ENCODE data around the gene SPEG. TPM values are rescaled to one million over a fixed set of nuclear protein-coding genes. Genes with fewer than 3 reads are reported as not detected.
A peak's percentile ranks its signal among the peaks of the same experiment; 100 is the strongest.

The SPEG gene
- total RNA-seq, 1 experiment from 2014 or later, result 56.6 TPM

DNA sequence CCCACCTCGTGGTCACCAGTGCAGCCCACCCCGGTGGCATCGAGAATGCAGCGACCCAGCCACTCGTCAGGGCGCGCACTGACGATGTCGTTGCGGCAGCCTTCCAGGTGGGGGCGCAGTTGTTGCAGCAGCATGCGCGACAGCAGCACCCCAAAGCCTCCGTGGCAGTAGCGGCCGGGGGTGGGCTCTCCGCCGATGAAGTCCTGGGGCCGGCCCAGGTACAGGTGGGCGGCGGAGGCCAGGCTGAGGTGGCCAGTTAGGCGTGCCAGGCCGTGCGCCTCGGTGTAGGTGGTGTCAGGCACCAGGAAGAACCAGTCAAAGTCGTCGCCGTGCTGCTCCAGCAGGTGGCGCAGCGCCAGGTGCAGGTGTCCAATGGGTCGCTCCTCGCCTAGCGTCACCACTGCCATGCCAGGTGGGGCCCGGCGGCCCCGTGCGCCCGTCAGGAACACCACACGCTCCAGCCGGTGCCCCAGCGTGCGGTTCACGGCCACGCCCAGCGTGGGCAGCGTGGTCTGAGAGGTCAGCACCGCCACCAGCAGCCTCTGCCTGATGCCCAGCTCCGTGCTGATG lies 107.1 kb downstream of the SPEG start:
- no TSS peak for BruUV-seq (replicated peaks)
- TF ChIP-seq SRF (IDR thresholded peaks at IDR 0.05; ENCODE audit: low read depth) (no peak), RAD21 (IDR thresholded peaks at IDR 0.05; ENCODE audit: low read depth) (no peak), POLR2AphosphoS5 (IDR thresholded peaks at IDR 0.05; ENCODE audit: low read depth, low read length) (peak; percentile 60; the same call in 1 of the 2 replicates), TCF7L2 (IDR thresholded peaks at IDR 0.05; ENCODE audit: borderline replicate concordance, extremely low read depth, insufficient read depth, insufficient read length) (no peak), YY1 (IDR thresholded peaks at IDR 0.05; ENCODE audit: extremely low read depth, insufficient replicate concordance, low read depth, low read length) (peak; percentile 14)
- TF ChIP-seq, protein P1, sequence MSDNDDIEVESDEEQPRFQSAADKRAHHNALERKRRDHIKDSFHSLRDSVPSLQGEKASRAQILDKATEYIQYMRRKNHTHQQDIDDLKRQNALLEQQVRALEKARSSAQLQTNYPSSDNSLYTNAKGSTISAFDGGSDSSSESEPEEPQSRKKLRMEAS (IDR thresholded peaks at IDR 0.05), result no peak
- TF ChIP-seq, protein P2, sequence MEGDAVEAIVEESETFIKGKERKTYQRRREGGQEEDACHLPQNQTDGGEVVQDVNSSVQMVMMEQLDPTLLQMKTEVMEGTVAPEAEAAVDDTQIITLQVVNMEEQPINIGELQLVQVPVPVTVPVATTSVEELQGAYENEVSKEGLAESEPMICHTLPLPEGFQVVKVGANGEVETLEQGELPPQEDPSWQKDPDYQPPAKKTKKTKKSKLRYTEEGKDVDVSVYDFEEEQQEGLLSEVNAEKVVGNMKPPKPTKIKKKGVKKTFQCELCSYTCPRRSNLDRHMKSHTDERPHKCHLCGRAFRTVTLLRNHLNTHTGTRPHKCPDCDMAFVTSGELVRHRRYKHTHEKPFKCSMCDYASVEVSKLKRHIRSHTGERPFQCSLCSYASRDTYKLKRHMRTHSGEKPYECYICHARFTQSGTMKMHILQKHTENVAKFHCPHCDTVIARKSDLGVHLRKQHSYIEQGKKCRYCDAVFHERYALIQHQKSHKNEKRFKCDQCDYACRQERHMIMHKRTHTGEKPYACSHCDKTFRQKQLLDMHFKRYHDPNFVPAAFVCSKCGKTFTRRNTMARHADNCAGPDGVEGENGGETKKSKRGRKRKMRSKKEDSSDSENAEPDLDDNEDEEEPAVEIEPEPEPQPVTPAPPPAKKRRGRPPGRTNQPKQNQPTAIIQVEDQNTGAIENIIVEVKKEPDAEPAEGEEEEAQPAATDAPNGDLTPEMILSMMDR (IDR thresholded peaks at IDR 0.05 in 2 of 3, conservative IDR thresholded peaks at IDR 0.05 in 1 of 3; ENCODE audit: borderline replicate concordance in 1 of 3, insufficient read depth in 1 of 3, low read depth in 2 of 3, low read length in 2 of 3), result peak in 2 of 3 experiments; percentile 90 to 100; a peak in 4 of 6 replicates
- Histone ChIP-seq H3K4me3 (replicated peaks in 1 of 2; ENCODE audit: low read depth in 1 of 2, low read length in 2 of 2) (peak overlapping the region; percentile 75 to 99), H3K9me2 (ENCODE audit: insufficient read depth) (no peaks in the 10 kb centered on the region), H3K27me3 (ENCODE audit: insufficient read depth, low read length) (no peaks in the 10 kb centered on the region), H3K9ac (ENCODE audit: low read length) (peak overlapping the region; percentile 95), H2AFZ (ENCODE audit: low read depth, low read length, poor library complexity, severe bottlenecking) (no peak overlapping the region), H3K4me2 (ENCODE audit: low read length) (peak overlapping the region; percentile 98), H3K27ac (ENCODE audit: low read depth, low read length) (peak overlapping the region; percentile 97), H3K79me2 (ENCODE audit: insufficient read depth, low read length) (peaks cover 49% of the 10 kb centered on the region), H3K9me3 (ENCODE audit: control insufficient read depth in 1 of 2, insufficient read depth in 1 of 2, low read depth in 1 of 2, low read length in 2 of 2) (no peaks in the 10 kb centered on the region), H3K4me1 (ENCODE audit: control insufficient read depth in 1 of 2, insufficient read depth in 2 of 2, low read length in 2 of 2) (peaks cover 19 to 68% of the 10 kb centered on the region in 2 experiments), H3K36me3 (ENCODE audit: control insufficient read depth in 1 of 2, insufficient read depth in 2 of 2, low read length in 2 of 2) (peaks cover 2 to 28% of the 10 kb centered on the region in 2 experiments; a peak in 3 of 4 replicates), H4K20me1 (ENCODE audit: insufficient read depth) (peaks cover 6% of the 10 kb centered on the region; the same call in 1 of the 2 replicates)
- DNase-seq (ENCODE audit: low read depth, low spot score) (peak; percentile 92), ATAC-seq (peak; percentile 52)
- intact Hi-C loops (cut with micrococcal nuclease), result loop anchor here (1.0 to 5.0 kb wide), 5 partner anchors 57 to 479 kb away; partner anchors contain the start of genes IHH and SLC4A3
- ChIA-PET CTCF (interaction anchor here (0.7 to 3.0 kb wide), 10 partner anchors 12 to 153 kb away, joined by 3 to 15 read pairs (median 4); partner anchors contain the start of genes GMPPA and STK11IP), POLR2A (no interaction called here), RAD21 (ENCODE audit: low non-redundant PET in 1 of 2, low total read pairs in 2 of 2, uncharacterized antibody in 2 of 2, unreplicated experiment in 2 of 2) (interaction anchor here in 1 of 2 experiments (1.5 kb wide), 1 partner anchor 56 kb away, joined by 3 read pairs; the partner anchor contains the start of gene STK11IP)
